ENCODE measurements around the gene MSANTD7.
A peak's percentile ranks its signal among the peaks of the same experiment; 100 is the strongest.

MSANTD7 gene

GRCh38 chr10:14822879-14823755, 15.0 kb upstream of the MSANTD7 start:
- peak; percentile 34 for TF ChIP-seq CTCF (IDR thresholded peaks at IDR 0.05; ENCODE audit: extremely low read depth, missing control alignments)
- peak; percentile 58 for DNase-seq (ENCODE audit: low spot score)

- DNase-seq (ENCODE audit: low spot score), result no peak
- TF ChIP-seq CTCF (IDR thresholded peaks at IDR 0.05; ENCODE audit: extremely low read depth, missing control alignments), result no peak
Observed at GRCh38 chr10:14823966-14824365, 14.1 kb upstream of the MSANTD7 start.

- TF ChIP-seq CTCF (IDR thresholded peaks at IDR 0.05; ENCODE audit: extremely low read depth, missing control alignments), result no peak
- no peak for DNase-seq (ENCODE audit: low spot score)
Observed at GRCh38 chr10:14826076-14826829, 11.9 kb upstream of the MSANTD7 start.

- no peak for TF ChIP-seq CTCF (IDR thresholded peaks at IDR 0.05; ENCODE audit: extremely low read depth, missing control alignments)
- DNase-seq (ENCODE audit: low spot score), result no peak
Observed at GRCh38 chr10:14833106-14833505, 5.0 kb upstream of the MSANTD7 start.

GRCh38 chr10:14836208-14836607, 1.9 kb upstream of the MSANTD7 start:
- TF ChIP-seq CTCF (IDR thresholded peaks at IDR 0.05; ENCODE audit: extremely low read depth, missing control alignments), result no peak
- no peak for DNase-seq (ENCODE audit: low spot score)

- no peak for TF ChIP-seq CTCF (IDR thresholded peaks at IDR 0.05; ENCODE audit: extremely low read depth, missing control alignments)
- DNase-seq (ENCODE audit: low spot score), result no peak
Observed at GRCh38 chr10:14837003-14837756, 926 bp upstream of the MSANTD7 start.

Measured in GM20000 (cell line).